H9 (cell line): Measurements from ENCODE around the gene SLC22A2. TPM values are rescaled to one million over a fixed set of nuclear protein-coding genes. Genes with fewer than 3 reads are reported as not detected.
A peak's percentile ranks its signal among the peaks of the same experiment; 100 is the strongest.

ENCODE experiments used
- DNase-seq: peaks from one replicate; pipeline ENCODE4 v3.0.0-alpha.2; 2017
- H2AFZ ChIP-seq: one replicate; pipeline ENCODE4 v1.6.1; 2013; ENCODE audit warnings: mild to moderate bottlenecking, low read length, control low read depth, moderate library complexity
- H2AK5ac ChIP-seq: 2 replicates; pipeline ENCODE4 v1.6.1; 2013; ENCODE audit warnings: low read length, control low read depth, mixed read lengths; ENCODE audit not compliant: insufficient read length
- H2BK120ac ChIP-seq: one replicate; pipeline ENCODE4 v1.6.1; 2013; ENCODE audit warnings: low read depth, mild to moderate bottlenecking, low read length, control low read depth, inconsistent platforms; ENCODE audit not compliant: poor library complexity, severe bottlenecking
- H2BK12ac ChIP-seq: 2 replicates; pipeline ENCODE4 v1.6.1; 2013; ENCODE audit warnings: low read length, control low read depth, mixed read lengths, low read depth; ENCODE audit not compliant: insufficient read length
- H2BK15ac ChIP-seq: 2 replicates; pipeline ENCODE4 v1.6.1; 2013; ENCODE audit warnings: low read depth, low read length, control low read depth
- H2BK20ac ChIP-seq: one replicate; pipeline ENCODE4 v1.6.1; 2013; ENCODE audit warnings: low read depth, mild to moderate bottlenecking, low read length, control low read depth, inconsistent platforms; ENCODE audit not compliant: poor library complexity, severe bottlenecking
- H2BK5ac ChIP-seq: 2 replicates; pipeline ENCODE4 v1.6.1; 2013; ENCODE audit warnings: low read length, control low read depth, mixed read lengths; ENCODE audit not compliant: insufficient read length
- H3K14ac ChIP-seq: 2 replicates; pipeline ENCODE4 v1.6.1; 2013; ENCODE audit warnings: low read length, control low read depth; ENCODE audit not compliant: insufficient read depth
- H3K18ac ChIP-seq: 2 replicates; pipeline ENCODE4 v1.6.1; 2013; ENCODE audit warnings: low read depth, mild to moderate bottlenecking, mixed read lengths, low read length, control low read depth; ENCODE audit not compliant: insufficient read length
- H3K23ac ChIP-seq: 2 replicates; pipeline ENCODE4 v1.6.1; 2013; ENCODE audit warnings: low read length, control low read depth, mixed read lengths, low read depth; ENCODE audit not compliant: insufficient read length
- H3K23me2 ChIP-seq: 2 replicates; pipeline ENCODE4 v1.6.1; 2013; ENCODE audit warnings: low read depth, mild to moderate bottlenecking, mixed read lengths, low read length, control low read depth; ENCODE audit not compliant: insufficient read length, poor library complexity, severe bottlenecking
- H3K27ac ChIP-seq: 2 replicates; pipeline ENCODE4 v1.5.1; 2013; ENCODE audit warnings: low read length, control low read depth, mixed read lengths, low read depth; ENCODE audit not compliant: insufficient read length
- H3K27me3 ChIP-seq: 2 replicates; pipeline ENCODE4 v1.6.1; 2013; ENCODE audit warnings: low read length, control low read depth, inconsistent platforms; ENCODE audit not compliant: insufficient read depth
- H3K4ac ChIP-seq: 2 replicates; pipeline ENCODE4 v1.6.1; 2013; ENCODE audit warnings: low read depth, mild to moderate bottlenecking, control low read depth, inconsistent platforms, low read length, moderate library complexity
- H3K4me1 ChIP-seq: 2 replicates; pipeline ENCODE4 v1.6.1; 2013; ENCODE audit warnings: low read length, control low read depth, inconsistent platforms; ENCODE audit not compliant: insufficient read depth
- H3K4me2 ChIP-seq: 2 replicates; pipeline ENCODE4 v1.6.1; 2013; ENCODE audit warnings: low read length, control low read depth, mixed read lengths; ENCODE audit not compliant: insufficient read length, insufficient read depth
- H3K56ac ChIP-seq: 2 replicates; pipeline ENCODE4 v1.6.1; 2013; ENCODE audit warnings: low read depth, mild to moderate bottlenecking, mixed read lengths, low read length, control low read depth; ENCODE audit not compliant: insufficient read length
- H3K79me1 ChIP-seq: 2 replicates; pipeline ENCODE4 v1.6.1; 2013; ENCODE audit warnings: low read depth, mild to moderate bottlenecking, moderate library complexity, low read length, control low read depth, inconsistent platforms; ENCODE audit not compliant: insufficient read depth, poor library complexity, severe bottlenecking
- H3K79me2 ChIP-seq: 2 replicates; pipeline ENCODE4 v1.6.1; 2013; ENCODE audit warnings: low read length, control low read depth, inconsistent platforms; ENCODE audit not compliant: insufficient read depth
- H3K9ac ChIP-seq: 2 replicates; pipeline ENCODE4 v1.6.1; 2013; ENCODE audit warnings: low read length, control low read depth, mixed read lengths; ENCODE audit not compliant: insufficient read length; ENCODE audit errors: extremely low read depth
- H3K9me3 ChIP-seq: one replicate; pipeline ENCODE4 v1.6.1; 2013; ENCODE audit warnings: low read depth, low read length, inconsistent platforms; ENCODE audit not compliant: control insufficient read depth
- H3T11ph ChIP-seq: one replicate; pipeline ENCODE4 v1.6.1; 2013; ENCODE audit warnings: mild to moderate bottlenecking, low read length, control low read depth, inconsistent platforms
- H4K20me1 ChIP-seq: one replicate; pipeline ENCODE4 v1.6.1; 2013; ENCODE audit not compliant: control insufficient read depth, insufficient read length, insufficient read depth
- H4K5ac ChIP-seq: 2 replicates; pipeline ENCODE4 v1.6.1; 2013; ENCODE audit warnings: low read depth, mild to moderate bottlenecking, mixed read lengths, low read length, control low read depth; ENCODE audit not compliant: insufficient read length
- H4K8ac ChIP-seq: replicated peaks from 2 replicates; pipeline ENCODE4 v1.6.1; 2013; ENCODE audit warnings: low read length, control low read depth, mixed read lengths, low read depth; ENCODE audit not compliant: insufficient read length
- H4K91ac ChIP-seq: 2 replicates; pipeline ENCODE4 v1.6.1; 2013; ENCODE audit warnings: low read depth, mild to moderate bottlenecking, moderate library complexity, mixed read lengths, low read length, control low read depth; ENCODE audit not compliant: insufficient read length
- H3K27ac Mint-ChIP-seq, 3 experiments: 2 replicates in 2 of 3; 3 replicates in 1 of 3; pipeline ENCODE4 v1.8.0; 2020 to 2021; ENCODE audit warnings: mixed read lengths in 3 of 3, mild to moderate bottlenecking in 1 of 3, moderate library complexity in 1 of 3
- H3K27me3 Mint-ChIP-seq: 2 replicates; pipeline ENCODE4 v1.8.0; 2021; ENCODE audit warnings: low read depth, mild to moderate bottlenecking, moderate library complexity, mixed read lengths
- H3K36me3 Mint-ChIP-seq, 3 experiments: 2 replicates in 2 of 3; 3 replicates in 1 of 3; pipeline ENCODE4 v1.8.0; 2020 to 2021; ENCODE audit warnings: low read depth in 3 of 3, mixed read lengths in 3 of 3; ENCODE audit not compliant: insufficient read depth in 1 of 3
- H3K4me1 Mint-ChIP-seq, 2 experiments: 2 replicates each; pipeline ENCODE4 v1.8.0; 2020; ENCODE audit warnings: mixed read lengths in 2 of 2
- H3K4me3 Mint-ChIP-seq, 2 experiments: 2 replicates in 1 of 2; 3 replicates in 1 of 2; pipeline ENCODE4 v1.8.0; 2020 to 2021; ENCODE audit warnings: mild to moderate bottlenecking in 2 of 2, mixed read lengths in 2 of 2, moderate library complexity in 1 of 2
- H3K9me3 Mint-ChIP-seq, 2 experiments: 2 replicates in 1 of 2; 3 replicates in 1 of 2; pipeline ENCODE4 v1.8.0; 2020; ENCODE audit warnings: mild to moderate bottlenecking in 2 of 2, mixed read lengths in 2 of 2, moderate library complexity in 1 of 2
- WGBS: extraction: QIAGEN DNeasy Blood & Tissue Kit; methylation state at CpG from one replicate; pipeline ENCODE4 v1.1.7; 2013; ENCODE audit warnings: missing lambda C conversion rate, low lambda C conversion rate, mixed read lengths; ENCODE audit not compliant: insufficient read length; ENCODE audit errors: extremely low coverage; 5-methylcytosine and 5-hydroxymethylcytosine counted together
- total RNA-seq: library from RNA; stranded (reverse); gene quantifications from 2 replicates; pipeline ENCODE4 v1.2.1, GENCODE V29; 2021
- TF ChIP-seq, protein P1 (sequence below): fragments of 200-600 bp; sonication (generic); conservative IDR thresholded peaks from 3 replicates; pipeline ENCODE4 v1.8.0; 2021; ENCODE audit warnings: antibody characterized with exemption, mild to moderate bottlenecking

Gene SLC22A2
- total RNA-seq, 1 experiment from 2014 or later = 1.0 TPM

DNA sequence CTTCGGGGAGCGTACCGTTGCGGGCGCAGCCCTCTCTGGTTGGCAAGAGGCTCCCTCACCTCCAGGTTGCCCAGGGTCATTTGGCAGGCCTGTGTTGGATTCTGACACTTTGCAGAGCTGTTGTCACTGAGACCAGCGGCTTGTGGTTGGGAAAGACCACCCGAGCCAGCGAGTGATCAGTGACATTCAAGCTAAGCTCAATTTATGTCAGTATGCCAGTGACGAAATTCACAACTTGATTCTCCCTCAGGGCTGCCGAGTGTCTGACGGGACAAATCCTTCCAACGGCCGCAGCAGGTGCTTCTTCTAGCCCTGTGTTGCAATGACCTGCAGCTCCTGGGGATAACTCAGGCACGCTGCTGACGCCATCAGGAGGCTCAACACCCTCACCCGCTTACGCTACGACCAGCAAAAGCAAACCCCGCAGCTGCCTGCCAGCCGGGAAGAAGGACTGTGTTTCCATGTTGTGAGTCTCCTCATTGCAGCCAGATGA is 16.9 kb upstream of the SLC22A2 start:
- no peak overlapping the region for H3K4me3 Mint-ChIP-seq
- Histone ChIP-seq H4K8ac (no peak overlapping the region), H3K23me2 (no peaks in the 10 kb centered on the region), H3K14ac (peak overlapping the region; percentile 20; the same call in 1 of the 2 replicates), H3K4me1 (no peaks in the 10 kb centered on the region; the same call in 1 of the 2 replicates), H3K56ac (no peak overlapping the region), H2BK12ac (no peak overlapping the region), H4K91ac (no peak overlapping the region), H2BK15ac (no peak overlapping the region), H4K5ac (no peak overlapping the region), H3K9ac (no peak overlapping the region), H2BK120ac (no peak overlapping the region), H3K27ac (no peak overlapping the region), H3K27me3 (no peaks in the 10 kb centered on the region), H3K4ac (no peak overlapping the region), H2BK5ac (no peak overlapping the region), H3K23ac (no peak overlapping the region), H2BK20ac (no peak overlapping the region), H2AK5ac (no peak overlapping the region), H3K18ac (no peak overlapping the region), H2AFZ (no peak overlapping the region), H3K79me1 (no peaks in the 10 kb centered on the region), H3K4me2 (no peak overlapping the region), H3K79me2 (no peaks in the 10 kb centered on the region), H3K9me3 (no peaks in the 10 kb centered on the region), H4K20me1 (no peaks in the 10 kb centered on the region), H3T11ph (no peak overlapping the region)
- peaks cover 0 to 4% of the 10 kb centered on the region in 2 experiments; a peak in 3 of 5 replicates for H3K9me3 Mint-ChIP-seq
- H3K27me3 Mint-ChIP-seq = peaks cover 1% of the 10 kb centered on the region; the same call in 1 of the 2 replicates
- TF ChIP-seq, protein P1, sequence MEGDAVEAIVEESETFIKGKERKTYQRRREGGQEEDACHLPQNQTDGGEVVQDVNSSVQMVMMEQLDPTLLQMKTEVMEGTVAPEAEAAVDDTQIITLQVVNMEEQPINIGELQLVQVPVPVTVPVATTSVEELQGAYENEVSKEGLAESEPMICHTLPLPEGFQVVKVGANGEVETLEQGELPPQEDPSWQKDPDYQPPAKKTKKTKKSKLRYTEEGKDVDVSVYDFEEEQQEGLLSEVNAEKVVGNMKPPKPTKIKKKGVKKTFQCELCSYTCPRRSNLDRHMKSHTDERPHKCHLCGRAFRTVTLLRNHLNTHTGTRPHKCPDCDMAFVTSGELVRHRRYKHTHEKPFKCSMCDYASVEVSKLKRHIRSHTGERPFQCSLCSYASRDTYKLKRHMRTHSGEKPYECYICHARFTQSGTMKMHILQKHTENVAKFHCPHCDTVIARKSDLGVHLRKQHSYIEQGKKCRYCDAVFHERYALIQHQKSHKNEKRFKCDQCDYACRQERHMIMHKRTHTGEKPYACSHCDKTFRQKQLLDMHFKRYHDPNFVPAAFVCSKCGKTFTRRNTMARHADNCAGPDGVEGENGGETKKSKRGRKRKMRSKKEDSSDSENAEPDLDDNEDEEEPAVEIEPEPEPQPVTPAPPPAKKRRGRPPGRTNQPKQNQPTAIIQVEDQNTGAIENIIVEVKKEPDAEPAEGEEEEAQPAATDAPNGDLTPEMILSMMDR = no peak
- H3K27ac Mint-ChIP-seq = no peak overlapping the region
- peaks cover 0 to 6% (median 0%) of the 10 kb centered on the region in 3 experiments; a peak in 4 of 7 replicates for H3K36me3 Mint-ChIP-seq
- no CpG with 5 or more reads among the region's 20 CpGs for WGBS
- DNase-seq = no peak
- H3K4me1 Mint-ChIP-seq = peaks cover 18 to 19% of the 10 kb centered on the region in 2 experiments
